GM12891 (cell line): ENCODE results near the gene LRCH3.

Experiments used
- POLR2A ChIP-seq: IDR thresholded peaks from 2 replicates; pipeline ENCODE4 v1.6.1; 2011; ENCODE audit warnings: low read depth, low read length, control low read depth
- POLR2AphosphoS5 ChIP-seq: IDR thresholded peaks from 2 replicates; pipeline ENCODE4 v1.6.1; 2011; ENCODE audit warnings: low read depth, low read length, control low read depth
- TAF1 ChIP-seq: IDR thresholded peaks from 2 replicates; pipeline ENCODE4 v1.6.1; 2011; ENCODE audit warnings: low read depth, low read length, control low read depth

DNA sequence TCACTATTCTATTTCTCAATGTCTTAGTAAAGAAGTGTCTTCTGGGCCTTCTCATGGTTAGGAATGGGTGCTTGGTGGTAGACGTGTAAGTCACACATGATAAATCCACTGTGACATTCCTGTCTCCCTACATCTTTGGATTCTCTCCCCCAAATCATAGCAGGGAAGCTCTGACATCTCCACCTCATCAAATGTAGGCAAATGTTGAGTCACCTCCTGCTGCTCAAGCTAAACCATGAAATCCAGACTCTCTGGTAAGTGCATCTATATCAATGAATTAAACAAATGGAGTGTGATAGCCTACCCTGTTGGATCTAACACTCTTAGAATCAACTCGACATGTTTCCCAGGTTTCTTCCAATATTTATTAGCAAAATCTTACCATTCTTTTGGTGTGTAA is 116.1 kb downstream of the LRCH3 start:
- TF ChIP-seq POLR2AphosphoS5, result no peak
- TF ChIP-seq POLR2A, result no peak
- TF ChIP-seq TAF1, result no peak
